Keratinocyte (primary cell): Measurements from ENCODE around the gene E2F1. TPM values are rescaled to one million over a fixed set of nuclear protein-coding genes. Genes with fewer than 3 reads are reported as not detected.

Experiments
- DNase-seq: peaks from one replicate; pipeline ENCODE4 v3.0.0-alpha.2; 2011; ENCODE audit warnings: low read depth, missing footprints, low spot score
- FAIRE-seq: peaks from 2 replicates; lab custom pipeline; 2011; peaks lifted over from hg19 to GRCh38; lab: Jason Lieb, UNC
- H2AFZ ChIP-seq: 2 replicates; pipeline ENCODE4 v1.6.0; 2012; ENCODE audit warnings: low read length, control low read depth, inconsistent platforms; ENCODE audit not compliant: control insufficient read depth
- H3K27ac ChIP-seq: 2 replicates; pipeline ENCODE4 v1.5.1; 2011; ENCODE audit warnings: low read length; ENCODE audit not compliant: control insufficient read depth, insufficient read depth
- H3K27me3 ChIP-seq: 3 replicates; pipeline ENCODE4 v1.6.0; 2011; ENCODE audit warnings: low read length; ENCODE audit not compliant: control insufficient read depth, insufficient read depth; ENCODE audit errors: extremely low read depth
- H3K36me3 ChIP-seq, 2 experiments: 2 replicates in 1 of 2; 3 replicates in 1 of 2; pipeline ENCODE4 v1.5.1; 2011; ENCODE audit warnings: low read length in 2 of 2, mild to moderate bottlenecking in 1 of 2; ENCODE audit not compliant: control insufficient read depth in 2 of 2, insufficient read depth in 2 of 2; ENCODE audit errors: extremely low read depth in 1 of 2
- H3K4me1 ChIP-seq: 3 replicates; pipeline ENCODE4 v1.5.1; 2011; ENCODE audit warnings: low read length; ENCODE audit not compliant: control insufficient read depth, insufficient read depth; ENCODE audit errors: extremely low read depth
- H3K4me2 ChIP-seq: 3 replicates; pipeline ENCODE4 v1.6.0; 2011; ENCODE audit warnings: low read depth, low read length; ENCODE audit not compliant: control insufficient read depth, insufficient read depth; ENCODE audit errors: extremely low read depth
- H3K4me3 ChIP-seq, 3 experiments: fragments of 200-600 bp in 1 of 3; sonication (generic) in 1 of 3; 2 replicates in 2 of 3; 3 replicates in 1 of 3; pipeline ENCODE4 v1.5.1; 2011 to 2016; ENCODE audit warnings: low read length in 3 of 3, mild to moderate bottlenecking in 3 of 3, control low read depth in 2 of 3, inconsistent platforms in 1 of 3, low read depth in 1 of 3, mixed read lengths in 1 of 3, mixed run types in 1 of 3, moderate library complexity in 1 of 3; ENCODE audit not compliant: control insufficient read depth in 2 of 3, insufficient read depth in 2 of 3; ENCODE audit errors: extremely low read depth in 1 of 3
- H3K79me2 ChIP-seq: 2 replicates; pipeline ENCODE4 v1.6.0; 2012; ENCODE audit warnings: low read length; ENCODE audit not compliant: control insufficient read depth, insufficient read depth
- H3K9ac ChIP-seq: 3 replicates; pipeline ENCODE4 v1.6.0; 2011; ENCODE audit warnings: low read length; ENCODE audit not compliant: control insufficient read depth, insufficient read depth; ENCODE audit errors: extremely low read depth
- H3K9me1 ChIP-seq: 3 replicates; pipeline ENCODE4 v1.6.0; 2011; ENCODE audit warnings: low read length; ENCODE audit not compliant: control insufficient read depth, insufficient read depth; ENCODE audit errors: extremely low read depth
- H3K9me3 ChIP-seq: 2 replicates; pipeline ENCODE4 v1.5.1; 2012; ENCODE audit warnings: low read depth, low read length; ENCODE audit not compliant: control insufficient read depth
- H4K20me1 ChIP-seq: 3 replicates; pipeline ENCODE4 v1.6.0; 2011; ENCODE audit warnings: low read length; ENCODE audit not compliant: control insufficient read depth, insufficient read depth; ENCODE audit errors: extremely low read depth
- EZH2 ChIP-seq: IDR thresholded peaks from one replicate; pipeline ENCODE4 v1.6.1; 2012; ENCODE audit warnings: inconsistent platforms, mild to moderate bottlenecking, low read length, moderate library complexity
- dilution Hi-C: fragments of 300-500 bp; cut with MboI; formaldehyde crosslinking; loops from one replicate; pipeline ENCODE4 v1.7.0; 2020; ENCODE audit warnings: low sequenced_read_pairs; ENCODE audit not compliant: extremely low pct_ligation_motif_present
- polyA plus RNA-seq, 5 experiments: library from polyadenylated mRNA; depleted of rRNA in 3 of 5; stranded (reverse) in 3 of 5; stranded (forward) in 1 of 5; unstranded in 1 of 5; fragments of >200 nt; gene quantifications; 1 replicate in 1 of 5; 2 replicates in 3 of 5; 3 replicates in 1 of 5; pipeline versions ENCODE4 v1.2.1 to v1.2.3, GENCODE V29; 2011 to 2012; ENCODE audit warnings: missing spikeins in 2 of 5, low read depth in 1 of 5, low replicate concordance in 1 of 5
- TF ChIP-seq, protein P1 (sequence below), 3 experiments: IDR thresholded peaks in 1 of 3; conservative IDR thresholded peaks in 1 of 3; optimal IDR thresholded peaks in 1 of 3; 2 replicates in 2 of 3; 3 replicates in 1 of 3; pipeline versions ENCODE3 to v1.5.1; 2011; ENCODE audit warnings: low read length in 3 of 3, mild to moderate bottlenecking in 3 of 3, moderate library complexity in 2 of 3, control low read depth in 1 of 3, inconsistent platforms in 1 of 3; ENCODE audit not compliant: insufficient read depth in 2 of 3; ENCODE audit errors: extremely low read depth in 1 of 3

E2F1 gene
- polyA plus RNA-seq, 1 donor (not counting 4 experiments of a cell fraction or from before 2014, with no cell fraction given): 2.8 TPM

DNA sequence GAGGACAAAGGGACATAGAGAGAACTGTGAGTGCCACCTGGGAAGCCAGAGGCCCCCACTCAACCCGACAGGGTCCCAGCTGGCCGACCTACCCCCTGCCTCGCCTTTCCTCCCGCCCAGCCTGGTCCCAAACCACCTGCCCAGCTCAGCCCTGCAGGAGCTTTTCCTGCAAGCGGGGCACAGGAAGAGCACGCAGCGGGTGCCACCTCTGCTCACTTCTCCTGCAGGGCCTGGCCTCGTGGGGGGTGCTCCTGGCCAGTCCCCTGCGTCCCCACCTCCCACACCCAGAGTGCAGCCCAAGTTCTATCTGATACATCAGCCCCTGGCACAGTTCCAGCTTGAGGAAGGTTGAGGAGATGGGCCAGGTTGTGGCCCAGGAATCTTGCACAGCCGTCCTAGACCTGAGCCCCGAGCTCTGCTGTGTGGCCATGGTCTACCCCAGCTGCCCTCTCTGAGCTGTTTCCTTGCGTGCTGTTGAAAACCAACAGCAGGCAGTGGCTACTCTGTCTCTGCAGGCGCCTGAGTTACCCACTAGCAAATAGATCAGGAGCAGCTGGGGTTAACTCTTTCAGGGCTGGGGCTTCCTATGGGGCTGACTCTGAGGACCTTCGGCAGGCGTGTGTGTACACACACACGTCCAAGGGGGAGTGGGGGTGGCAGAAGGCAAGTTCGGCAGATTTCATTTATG lies 13.6 kb downstream of the E2F1 start:
- no peaks in the 10 kb centered on the region for H3K9me1 ChIP-seq
- no peak overlapping the region for H3K9ac ChIP-seq
- DNase-seq (no peak), FAIRE-seq (no peak)
- no peaks in the 10 kb centered on the region for H3K36me3 ChIP-seq
- H3K4me1 ChIP-seq: peaks cover 6% of the 10 kb centered on the region
- no peak overlapping the region for H3K4me3 ChIP-seq
- H3K4me2 ChIP-seq: no peak overlapping the region
- H4K20me1 ChIP-seq: no peaks in the 10 kb centered on the region
- dilution Hi-C loops: no loop called here
- TF ChIP-seq EZH2: no peak
- TF ChIP-seq, protein P1, sequence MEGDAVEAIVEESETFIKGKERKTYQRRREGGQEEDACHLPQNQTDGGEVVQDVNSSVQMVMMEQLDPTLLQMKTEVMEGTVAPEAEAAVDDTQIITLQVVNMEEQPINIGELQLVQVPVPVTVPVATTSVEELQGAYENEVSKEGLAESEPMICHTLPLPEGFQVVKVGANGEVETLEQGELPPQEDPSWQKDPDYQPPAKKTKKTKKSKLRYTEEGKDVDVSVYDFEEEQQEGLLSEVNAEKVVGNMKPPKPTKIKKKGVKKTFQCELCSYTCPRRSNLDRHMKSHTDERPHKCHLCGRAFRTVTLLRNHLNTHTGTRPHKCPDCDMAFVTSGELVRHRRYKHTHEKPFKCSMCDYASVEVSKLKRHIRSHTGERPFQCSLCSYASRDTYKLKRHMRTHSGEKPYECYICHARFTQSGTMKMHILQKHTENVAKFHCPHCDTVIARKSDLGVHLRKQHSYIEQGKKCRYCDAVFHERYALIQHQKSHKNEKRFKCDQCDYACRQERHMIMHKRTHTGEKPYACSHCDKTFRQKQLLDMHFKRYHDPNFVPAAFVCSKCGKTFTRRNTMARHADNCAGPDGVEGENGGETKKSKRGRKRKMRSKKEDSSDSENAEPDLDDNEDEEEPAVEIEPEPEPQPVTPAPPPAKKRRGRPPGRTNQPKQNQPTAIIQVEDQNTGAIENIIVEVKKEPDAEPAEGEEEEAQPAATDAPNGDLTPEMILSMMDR (optimal IDR thresholded peaks at IDR 0.05 in 1 of 3, IDR thresholded peaks at IDR 0.05 in 1 of 3, conservative IDR thresholded peaks at IDR 0.05 in 1 of 3; ENCODE audit: extremely low read depth in 1 of 3, insufficient read depth in 2 of 3, low read length in 3 of 3): no peak
- no peaks in the 10 kb centered on the region for H3K9me3 ChIP-seq
- no peaks in the 10 kb centered on the region for H3K27me3 ChIP-seq
- H3K79me2 ChIP-seq: no peaks in the 10 kb centered on the region
- no peak overlapping the region for H2AFZ ChIP-seq
- H3K27ac ChIP-seq: no peak overlapping the region

DNA sequence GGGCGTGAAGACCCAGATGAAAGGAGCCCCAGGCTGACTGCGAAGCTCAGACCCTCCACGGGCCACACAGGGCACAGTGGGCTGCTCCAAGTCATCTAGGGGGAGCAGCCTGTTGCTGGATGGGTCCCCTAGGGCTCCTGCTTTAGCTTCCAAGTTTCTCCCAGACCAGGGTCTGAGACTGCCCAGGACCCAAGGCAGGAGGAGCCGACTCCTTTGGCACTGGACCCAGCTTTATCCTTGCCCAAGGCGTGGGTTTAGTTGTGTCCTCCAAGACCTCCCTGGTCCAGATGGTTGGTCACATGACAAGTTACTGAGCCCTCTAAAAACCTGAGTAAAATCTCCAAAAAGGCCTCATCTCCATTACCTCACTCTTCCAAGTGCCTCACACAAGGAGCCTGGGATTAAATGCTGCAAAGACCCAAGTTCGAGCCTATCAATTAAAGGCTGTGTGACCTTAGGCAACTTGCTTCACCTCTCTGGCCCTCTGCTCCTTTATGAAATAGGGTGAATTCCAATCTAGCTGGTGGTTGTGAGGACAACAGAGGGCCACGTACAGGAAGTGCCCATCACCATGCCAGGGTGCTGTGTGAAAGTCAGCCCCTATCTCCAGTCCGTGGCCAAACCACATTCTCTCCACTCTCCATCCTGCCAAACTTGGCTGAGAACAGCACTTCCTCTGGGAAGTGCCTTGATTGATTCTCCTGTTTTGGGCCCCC lies 14.5 kb downstream of the E2F1 start:
- TF ChIP-seq, protein P1 (optimal IDR thresholded peaks at IDR 0.05 in 1 of 3, IDR thresholded peaks at IDR 0.05 in 1 of 3, conservative IDR thresholded peaks at IDR 0.05 in 1 of 3; ENCODE audit: extremely low read depth in 1 of 3, insufficient read depth in 2 of 3, low read length in 3 of 3): no peak
- no peak for TF ChIP-seq EZH2
- DNase-seq (no peak), FAIRE-seq (no peak)
- Histone ChIP-seq H3K4me3 (no peak overlapping the region), H3K9ac (no peak overlapping the region), H3K4me1 (peaks cover 11% of the 10 kb centered on the region), H3K9me1 (no peaks in the 10 kb centered on the region), H3K9me3 (no peaks in the 10 kb centered on the region), H4K20me1 (no peaks in the 10 kb centered on the region), H2AFZ (no peak overlapping the region), H3K79me2 (no peaks in the 10 kb centered on the region), H3K36me3 (no peaks in the 10 kb centered on the region), H3K27me3 (no peaks in the 10 kb centered on the region), H3K27ac (no peak overlapping the region), H3K4me2 (no peak overlapping the region)
- dilution Hi-C loops: no loop called here
